H1 (cell line): ENCODE data around the gene IFNA14. TPM values are rescaled to one million over a fixed set of nuclear protein-coding genes. Genes with fewer than 3 reads are reported as not detected.
"Not testable (repeated sequence)": the region's sequence is repeated elsewhere in the genome, so short reads cannot be mapped to it uniquely, and the experiment has no call there.

Experiments used
- CTCF ChIA-PET: fragments of 300-600 bp; sonication (Branson Sonifier 250); formaldehyde crosslinking; loops from one replicate; lab custom pipeline; 2021; ENCODE audit not compliant: partially characterized antibody; lab: Charles Lee
- POLR2A ChIA-PET: fragments of 300-600 bp; sonication (Branson Sonifier 250); formaldehyde crosslinking; loops from one replicate; lab custom pipeline; 2021; ENCODE audit warnings: inconsistent platforms; ENCODE audit not compliant: partially characterized antibody; lab: Charles Lee
- DNase-seq, 2 experiments: peaks; one replicate each; pipeline versions ENCODE4 v3.0.0 to v3.0.0-alpha.2; 2010 to 2022; ENCODE audit warnings: low spot score in 2 of 2, low read depth in 1 of 2, mixed read lengths in 1 of 2
- FAIRE-seq: peaks from 2 replicates; lab custom pipeline; 2011; peaks lifted over from hg19 to GRCh38; lab: Jason Lieb, UNC
- H2AFZ ChIP-seq: 2 replicates; pipeline ENCODE4 v1.8.1; 2012; ENCODE audit warnings: low read length, inconsistent platforms
- H2AK5ac ChIP-seq: 2 replicates; pipeline ENCODE4 v1.6.1; 2013; ENCODE audit warnings: low read depth, low read length
- H2BK120ac ChIP-seq: replicated peaks from 2 replicates; pipeline ENCODE3; 2013; ENCODE audit warnings: low read depth, low read length, inconsistent platforms
- H2BK12ac ChIP-seq: 2 replicates; pipeline ENCODE4 v1.6.1; 2013; ENCODE audit warnings: low read depth, low read length
- H2BK15ac ChIP-seq: 2 replicates; pipeline ENCODE4 v1.6.1; 2013; ENCODE audit warnings: low read length
- H2BK20ac ChIP-seq: 2 replicates; pipeline ENCODE4 v1.6.1; 2013; ENCODE audit warnings: low read length
- H2BK5ac ChIP-seq: 2 replicates; pipeline ENCODE4 v1.6.1; 2013; ENCODE audit warnings: low read depth, low read length
- H3K14ac ChIP-seq: 2 replicates; pipeline ENCODE4 v1.6.1; 2013; ENCODE audit warnings: inconsistent platforms; ENCODE audit not compliant: insufficient read length
- H3K18ac ChIP-seq: 2 replicates; pipeline ENCODE4 v1.6.1; 2013; ENCODE audit warnings: low read length; ENCODE audit errors: extremely low read depth
- H3K23ac ChIP-seq: 2 replicates; pipeline ENCODE4 v1.6.1; 2013; ENCODE audit warnings: inconsistent platforms; ENCODE audit not compliant: insufficient read length
- H3K23me2 ChIP-seq: 2 replicates; pipeline ENCODE4 v1.6.1; 2013; ENCODE audit warnings: low read depth, low read length
- H3K27ac ChIP-seq: 2 replicates; pipeline ENCODE4 v1.6.1; 2011; ENCODE audit warnings: low read depth, low read length, inconsistent platforms
- H3K27me3 ChIP-seq, 4 experiments: replicated peaks in 1 of 4; 1 replicate in 1 of 4; 2 replicates in 3 of 4; pipeline versions ENCODE4 v1.6.1 to v1.8.1; 2011 to 2013; ENCODE audit warnings: low read length in 3 of 4, mild to moderate bottlenecking in 3 of 4, inconsistent platforms in 2 of 4, mixed read lengths in 2 of 4, moderate library complexity in 1 of 4; ENCODE audit not compliant: control insufficient read depth in 3 of 4, insufficient read depth in 3 of 4; ENCODE audit errors: extremely low read depth in 1 of 4
- H3K36me3 ChIP-seq, 4 experiments: 2 replicates each; pipeline versions ENCODE4 v1.6.1 to v1.8.1; 2011 to 2013; ENCODE audit warnings: mild to moderate bottlenecking in 4 of 4, low read length in 3 of 4, moderate library complexity in 2 of 4, control low read depth in 1 of 4, inconsistent platforms in 1 of 4; ENCODE audit not compliant: insufficient read depth in 4 of 4, control insufficient read depth in 2 of 4
- H3K4ac ChIP-seq: replicated peaks from 2 replicates; pipeline ENCODE3; 2013; ENCODE audit warnings: low read length, low read depth, mixed read lengths, inconsistent platforms; ENCODE audit not compliant: insufficient read length
- H3K4me1 ChIP-seq, 4 experiments: replicated peaks in 1 of 4; 1 replicate in 1 of 4; 2 replicates in 3 of 4; pipeline versions ENCODE4 v1.6.1 to v1.8.1; 2011 to 2013; ENCODE audit warnings: low read length in 3 of 4, inconsistent platforms in 2 of 4, mixed read lengths in 1 of 4; ENCODE audit not compliant: insufficient read depth in 4 of 4, control insufficient read depth in 3 of 4
- H3K4me2 ChIP-seq, 2 experiments: 2 replicates each; pipeline versions ENCODE4 v1.6.1 to v1.8.1; 2011 to 2013; ENCODE audit warnings: low read depth in 2 of 2, low read length in 2 of 2, control low read depth in 1 of 2, inconsistent platforms in 1 of 2, mild to moderate bottlenecking in 1 of 2; ENCODE audit not compliant: insufficient read depth in 1 of 2
- H3K4me3 ChIP-seq, 4 experiments: fragments of 200-600, 300-600 bp in 1 of 4; sonication (generic), shearing (Covaris generic), sonication (Bioruptor Twin) in 1 of 4; 2 replicates each; pipeline versions ENCODE4 v1.5.1 to v1.8.1; 2011 to 2016; ENCODE audit warnings: low read length in 4 of 4, low read depth in 3 of 4, control low read depth in 2 of 4, inconsistent platforms in 2 of 4, mild to moderate bottlenecking in 2 of 4, mixed read lengths in 1 of 4, moderate library complexity in 1 of 4; ENCODE audit not compliant: insufficient read depth in 2 of 4; ENCODE audit errors: extremely low read depth in 1 of 4
- H3K56ac ChIP-seq: replicated peaks from 2 replicates; pipeline ENCODE3; 2013; ENCODE audit warnings: low read depth, mild to moderate bottlenecking, mixed read lengths, low read length, inconsistent platforms; ENCODE audit not compliant: insufficient read length
- H3K79me1 ChIP-seq: 2 replicates; pipeline ENCODE4 v1.6.1; 2013; ENCODE audit warnings: low read depth, low read length, control low read depth
- H3K79me2 ChIP-seq, 2 experiments: 2 replicates each; pipeline versions ENCODE4 v1.6.1 to v1.8.1; 2012 to 2013; ENCODE audit warnings: low read length in 2 of 2, mild to moderate bottlenecking in 2 of 2, inconsistent platforms in 1 of 2; ENCODE audit not compliant: insufficient read depth in 2 of 2, control insufficient read depth in 1 of 2
- H3K9ac ChIP-seq, 4 experiments: replicated peaks in 1 of 4; 1 replicate in 1 of 4; 2 replicates in 3 of 4; pipeline versions ENCODE4 v1.6.1 to v1.8.1; 2011 to 2013; ENCODE audit warnings: low read depth in 3 of 4, low read length in 3 of 4, control low read depth in 2 of 4, mild to moderate bottlenecking in 2 of 4, moderate library complexity in 2 of 4, inconsistent platforms in 1 of 4; ENCODE audit errors: extremely low read depth in 1 of 4
- H3K9me3 ChIP-seq, 2 experiments: 2 replicates each; pipeline versions ENCODE4 v1.6.1 to v1.8.1; 2012 to 2013; ENCODE audit warnings: mild to moderate bottlenecking in 2 of 2, moderate library complexity in 2 of 2, control low read depth in 1 of 2, inconsistent platforms in 1 of 2, low read depth in 1 of 2, low read length in 1 of 2, mixed read lengths in 1 of 2; ENCODE audit not compliant: insufficient read depth in 2 of 2
- H4K20me1 ChIP-seq, 2 experiments: replicated peaks in 1 of 2; 2 replicates each; pipeline versions ENCODE3 to v1.8.1; 2011 to 2013; ENCODE audit warnings: inconsistent platforms in 2 of 2, low read length in 2 of 2, mild to moderate bottlenecking in 1 of 2; ENCODE audit not compliant: insufficient read depth in 2 of 2, control insufficient read depth in 1 of 2
- H4K5ac ChIP-seq: 2 replicates; pipeline ENCODE4 v1.6.1; 2013; ENCODE audit warnings: low read length, low read depth, mixed read lengths, inconsistent platforms; ENCODE audit not compliant: insufficient read length
- H4K8ac ChIP-seq: 2 replicates; pipeline ENCODE4 v1.8.0; 2013; ENCODE audit warnings: mild to moderate bottlenecking, moderate library complexity, low read length, inconsistent platforms; ENCODE audit not compliant: insufficient read depth; ENCODE audit errors: extremely low read depth
- H4K91ac ChIP-seq: replicated peaks from 2 replicates; pipeline ENCODE3; 2013; ENCODE audit warnings: low read length, mixed read lengths, inconsistent platforms; ENCODE audit not compliant: insufficient read length
- WGBS, 2 experiments: shearing (Covaris generic) in 1 of 2; methylation state at CpG; one replicate each; pipeline versions ENCODE4 v1.1.6 to v1.1.7; 2013 to 2015; ENCODE audit warnings: low lambda C conversion rate in 2 of 2, mixed read lengths in 2 of 2, inconsistent platforms in 1 of 2, low coverage in 1 of 2, missing lambda C conversion rate in 1 of 2; ENCODE audit not compliant: insufficient replicate concordance in 2 of 2, insufficient coverage in 1 of 2, insufficient read length in 1 of 2; ENCODE audit errors: extremely low coverage in 1 of 2, missing lambda C conversion rate in 1 of 2; 5-methylcytosine and 5-hydroxymethylcytosine counted together
- polyA plus RNA-seq, 7 experiments: library from polyadenylated mRNA; depleted of rRNA in 3 of 7; stranded (reverse) in 5 of 7; unstranded in 2 of 7; fragments of >200 nt in 5 of 7; fragments of 200-250 nt in 2 of 7; gene quantifications; 1 replicate in 5 of 7; 2 replicates in 1 of 7; 4 replicates in 1 of 7; pipeline versions ENCODE4 v1.2.1 to v1.2.3, GENCODE V29; 2011 to 2013; ENCODE audit warnings: missing spikeins in 2 of 7, mixed read lengths in 2 of 7
- total RNA-seq: library from RNA; stranded (reverse); fragmentation: NEBNext Ultra II Directional; extraction: Animal tissue kit (Norgen Biotek cat#: 25700); gene quantifications from 2 replicates; pipeline ENCODE4 v1.2.1, GENCODE V29; 2021

IFNA14 gene
- total and polyA plus RNA-seq, 2 of the 8 experiments (the other 6 are each of a cell fraction or from before 2014, with no cell fraction given), result not detected

DNA sequence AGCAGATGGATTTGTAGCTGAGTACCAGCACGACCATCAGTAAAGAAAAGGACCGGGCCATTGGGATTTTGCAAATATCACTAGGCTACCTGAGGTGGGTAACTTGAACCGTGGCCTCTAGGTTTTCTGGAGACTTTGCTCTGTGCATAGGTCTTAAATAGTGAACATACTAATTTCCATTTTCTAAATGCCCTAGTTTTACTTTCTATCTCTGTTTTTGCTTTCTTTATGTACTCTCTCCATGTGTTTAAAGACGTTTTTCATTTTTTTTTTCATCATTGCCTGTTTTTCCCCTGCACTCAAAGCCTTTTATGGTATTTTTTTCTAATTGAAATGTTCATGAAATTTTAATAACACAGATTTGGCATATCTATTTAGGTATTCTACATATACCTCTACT is 37.7 kb downstream of the IFNA14 start, which contains the start of gene IFNA7:
TSS of gene IFNA7 (minus strand) at position 101 of the 400 bp plus-strand sequence. CDS start at position 61, 40 bp downstream.
- H3K36me3 ChIP-seq, H3K23ac ChIP-seq, H3K4me1 ChIP-seq, H2BK5ac ChIP-seq, H4K8ac ChIP-seq, DNase-seq, H3K27me3 ChIP-seq, H3K4ac ChIP-seq, H3K9me3 ChIP-seq, H3K79me2 ChIP-seq, H2BK120ac ChIP-seq, H3K9ac ChIP-seq, H3K14ac ChIP-seq, H3K4me3 ChIP-seq, H4K20me1 ChIP-seq, H3K18ac ChIP-seq, FAIRE-seq, H3K27ac ChIP-seq, H3K56ac ChIP-seq, H2BK20ac ChIP-seq, H3K4me2 ChIP-seq, H2BK12ac ChIP-seq, H2BK15ac ChIP-seq, H2AFZ ChIP-seq, H2AK5ac ChIP-seq, H3K23me2 ChIP-seq, H4K91ac ChIP-seq, POLR2A ChIA-PET, H4K5ac ChIP-seq, H3K79me1 ChIP-seq: not testable (repeated sequence)
- CTCF ChIA-PET, result interaction anchor here (1.5 to 2.7 kb wide), 2 partner anchors 12 to 19 kb away, joined by 4 to 10 read pairs; no protein-coding TSS in a partner anchor
- 82% methylated on average over 4 of the region's 4 CpGs; no CpG with 5 or more reads in 1 of the 2 experiments for WGBS, 2 experiments
